GM12878 (cell line): Measurements from ENCODE around the gene BACE1-AS. TPM values are rescaled to one million over a fixed set of nuclear protein-coding genes. Genes with fewer than 3 reads are reported as not detected.

ENCODE experiments used
- ATAC-seq: fragments of 200-7000 bp; cut with Tn5 transposase; 3 replicates; pipeline ENCODE4 v1.9.1; 2020; ENCODE audit warnings: mild to moderate bottlenecking, moderate library complexity
- Bru-seq: library from RNA; stranded (reverse); fragments of 400-500 nt; gene quantifications from one replicate; lab custom pipeline; 2021; lab: Mats Ljungman, UMichigan
- BruChase-seq, 2 experiments: library from RNA; stranded (reverse); fragments of 400-500 nt; gene quantifications; one replicate each; lab custom pipeline; 2021; lab: Mats Ljungman, UMichigan
- BruUV-seq: library from RNA; stranded (reverse); fragments of 400-500 nt; replicated peaks from 2 replicates; lab custom pipeline; 2021; lab: Mats Ljungman, UMichigan
- CTCF ChIA-PET: fragments of 300-600 bp; sonication (Branson Sonifier 250); formaldehyde crosslinking; extraction: SDS; loops from one replicate; lab custom pipeline; 2021; ENCODE audit warnings: inconsistent platforms; lab: Yijun Ruan, JAX
- POLR2A ChIA-PET: fragments of 350-600 bp; formaldehyde crosslinking; extraction: SDS; loops from one replicate; lab custom pipeline; 2021; ENCODE audit warnings: inconsistent platforms; lab: Charles Lee
- RAD21 ChIA-PET: fragments of 300-600 bp; sonication (Branson Sonifier 250); formaldehyde crosslinking; loops from one replicate; lab custom pipeline; 2023; ENCODE audit warnings: antibody characterized with exemption; ENCODE audit not compliant: unreplicated experiment; lab: Charles Lee
- SMC1A ChIA-PET: fragments of 300-600 bp; sonication (Branson Sonifier 250); formaldehyde crosslinking; loops from one replicate; lab custom pipeline; 2023; ENCODE audit not compliant: unreplicated experiment, uncharacterized antibody; lab: Charles Lee
- DNase-seq: peaks from one replicate; pipeline ENCODE4 v3.0.0-alpha.2; 2011; ENCODE audit warnings: low read depth, low spot score
- FAIRE-seq: peaks from 3 replicates; lab custom pipeline; 2011; peaks lifted over from hg19 to GRCh38; lab: Jason Lieb, UNC
- H2AFZ ChIP-seq: 2 replicates; pipeline ENCODE4 v1.6.0; 2011; ENCODE audit warnings: low read depth, low read length, control low read depth; ENCODE audit not compliant: control insufficient read depth
- H3K27ac ChIP-seq: 2 replicates; pipeline ENCODE4 v1.5.1; 2011; ENCODE audit warnings: control low read depth; ENCODE audit not compliant: control insufficient read depth, insufficient read depth
- H3K27me3 ChIP-seq, 2 experiments: replicated peaks in 1 of 2; 2 replicates each; pipeline versions ENCODE4 v1.6.0 to v1.6.1; 2011; ENCODE audit warnings: low read length in 1 of 2; ENCODE audit not compliant: control insufficient read depth in 2 of 2, insufficient read depth in 2 of 2
- H3K36me3 ChIP-seq, 2 experiments: 2 replicates each; pipeline ENCODE4 v1.5.1; 2011; ENCODE audit warnings: low read length in 1 of 2; ENCODE audit not compliant: control insufficient read depth in 2 of 2, insufficient read depth in 2 of 2
- H3K4me1 ChIP-seq: 2 replicates; pipeline ENCODE4 v1.6.1; 2011; ENCODE audit warnings: mild to moderate bottlenecking, low read length, moderate library complexity, mixed read lengths; ENCODE audit not compliant: control insufficient read depth, insufficient read depth
- H3K4me2 ChIP-seq: 2 replicates; pipeline ENCODE4 v1.6.0; 2011; ENCODE audit warnings: control low read depth; ENCODE audit not compliant: control insufficient read depth, insufficient read depth
- H3K4me3 ChIP-seq: fragments of 200-600 bp; sonication (generic); 2 replicates; pipeline ENCODE4 v1.5.1; 2016
- H3K79me2 ChIP-seq: 2 replicates; pipeline ENCODE4 v1.6.0; 2011; ENCODE audit warnings: low read length; ENCODE audit not compliant: control insufficient read depth, insufficient read depth
- H3K9ac ChIP-seq: 2 replicates; pipeline ENCODE4 v1.8.0; 2011; ENCODE audit warnings: low read length, control low read depth, mixed read lengths; ENCODE audit not compliant: control insufficient read depth, insufficient read depth
- H3K9me3 ChIP-seq: replicated peaks from 3 replicates; pipeline ENCODE4 v1.5.1; 2011; ENCODE audit warnings: mild to moderate bottlenecking, low read length; ENCODE audit not compliant: control insufficient read depth, insufficient read depth
- H4K20me1 ChIP-seq: 2 replicates; pipeline ENCODE4 v1.6.0; 2011; ENCODE audit not compliant: control insufficient read depth, insufficient read depth
- ATF7 ChIP-seq: fragments of 450-650 bp; IDR thresholded peaks from 2 replicates; pipeline ENCODE4 v1.6.1; 2016; ENCODE audit warnings: low read depth, mild to moderate bottlenecking
- CEBPB ChIP-seq, 2 experiments: fragments of 150-350 bp in 1 of 2; IDR thresholded peaks; 2 replicates each; pipeline ENCODE4 v1.6.1; 2012 to 2014; ENCODE audit warnings: low read depth in 2 of 2, low read length in 2 of 2, borderline replicate concordance in 1 of 2, inconsistent platforms in 1 of 2
- CHD4 ChIP-seq: fragments of 200-600 bp; sonication (generic); IDR thresholded peaks from 2 replicates; pipeline ENCODE4 v1.6.1; 2016; ENCODE audit warnings: mild to moderate bottlenecking
- GABPA ChIP-seq: IDR thresholded peaks from 2 replicates; pipeline ENCODE4 v1.6.1; 2014; ENCODE audit warnings: antibody characterized with exemption, low read depth, mild to moderate bottlenecking, inconsistent platforms
- KDM1A ChIP-seq: fragments of 200-600 bp; sonication (generic); IDR thresholded peaks from 2 replicates; pipeline ENCODE4 v1.6.1; 2016; ENCODE audit warnings: borderline replicate concordance
- MLLT1 ChIP-seq: fragments of 450-650 bp; IDR thresholded peaks from 2 replicates; pipeline ENCODE4 v1.6.1; 2016; ENCODE audit warnings: mild to moderate bottlenecking
- MTA3 ChIP-seq: IDR thresholded peaks from 2 replicates; pipeline ENCODE4 v1.6.1; 2012; ENCODE audit warnings: low read length, inconsistent platforms, borderline replicate concordance
- NR2F1 ChIP-seq: fragments of 450-650 bp; conservative IDR thresholded peaks from 2 replicates; pipeline ENCODE4 v1.6.1; 2017; ENCODE audit warnings: mild to moderate bottlenecking
- POLR2AphosphoS2 ChIP-seq: IDR thresholded peaks from 2 replicates; pipeline ENCODE4 v1.6.1; 2011; ENCODE audit warnings: low read depth, mild to moderate bottlenecking, low read length, improper control_type of control experiment, moderate library complexity
- RB1 ChIP-seq: fragments of 450-650 bp; formaldehyde crosslinking; IDR thresholded peaks from 2 replicates; pipeline ENCODE4 v1.6.1; 2017; ENCODE audit warnings: mild to moderate bottlenecking, borderline replicate concordance
- TCF7 ChIP-seq: IDR thresholded peaks from 2 replicates; pipeline ENCODE4 v1.6.1; 2014; ENCODE audit warnings: antibody characterized with exemption, borderline replicate concordance
- ZBTB40 ChIP-seq: fragments of 450-650 bp; IDR thresholded peaks from 2 replicates; pipeline ENCODE4 v1.6.1; 2016; ENCODE audit warnings: mild to moderate bottlenecking, moderate library complexity, borderline replicate concordance
- ZNF24 ChIP-seq: fragments of 450-650 bp; IDR thresholded peaks from 2 replicates; pipeline ENCODE4 v1.6.1; 2017; ENCODE audit warnings: antibody characterized with exemption, mild to moderate bottlenecking
- ZNF384 ChIP-seq: IDR thresholded peaks from 2 replicates; pipeline ENCODE4 v1.6.1; 2012; ENCODE audit warnings: low read depth, mild to moderate bottlenecking, low read length, improper control_type of control experiment, borderline replicate concordance
- WGBS: methylation state at CpG from one replicate; pipeline ENCODE4 v1.1.6; 2016; ENCODE audit warnings: low lambda C conversion rate; ENCODE audit not compliant: insufficient replicate concordance, insufficient coverage; ENCODE audit errors: missing lambda C conversion rate; 5-methylcytosine and 5-hydroxymethylcytosine counted together
- in situ Hi-C: fragments of 300-500 bp; cut with MboI; formaldehyde crosslinking; loops from 9 replicates; pipeline ENCODE4 v1.14.3; 2018; ENCODE audit warnings: mixed read lengths
- intact Hi-C: fragments of 100-400 bp; cut with micrococcal nuclease; formaldehyde crosslinking; loops from one replicate; pipeline ENCODE4 v1.14.2; 2022; ENCODE audit not compliant: unreplicated experiment
- long read RNA-seq, 2 experiments: library from polyadenylated mRNA; unstranded; transcript quantifications; one replicate each; pipeline ENCODE4 v2.0.0, GENCODE V29; 2019 to 2020
- polyA minus RNA-seq, 3 experiments: library from RNA; depleted of rRNA, polyadenylated mRNA; stranded (reverse); fragments of >200 nt; gene quantifications; 2 replicates each; pipeline ENCODE4 v1.2.3, GENCODE V29; 2011
- polyA plus RNA-seq, 11 experiments: library from polyadenylated mRNA; depleted of rRNA in 4 of 11; unstranded in 6 of 11; stranded (reverse) in 5 of 11; fragments of >200 nt; fragmentation: Nextera tagmentation in 4 of 11; fragmentation: Illumina TruSeq in 1 of 11; extraction: Ambion mirVana in 4 of 11; extraction: Trizol in 1 of 11; gene quantifications; 1 replicate in 1 of 11; 2 replicates in 10 of 11; pipeline versions ENCODE4 v1.2.1 to v1.2.3, GENCODE V29; 2011 to 2016; ENCODE audit warnings: inconsistent platforms in 2 of 11, missing spikeins in 2 of 11, low read depth in 1 of 11
- total RNA-seq, 4 experiments: library from RNA; depleted of rRNA in 3 of 4; stranded (reverse); fragments of >200 nt in 3 of 4; fragmentation: Illumina TruSeq in 1 of 4; extraction: Trizol in 1 of 4; gene quantifications; 2 replicates each; pipeline versions ENCODE4 v1.2.1 to v1.2.3, GENCODE V29; 2013 to 2021
- TF ChIP-seq, protein P1 (sequence below): fragments of 450-650 bp; IDR thresholded peaks from 2 replicates; pipeline ENCODE4 v1.6.1; 2014; ENCODE audit warnings: mild to moderate bottlenecking

BACE1-AS gene
- 16.5 and 17.6 TPM in 2 replicates for total RNA-seq (2013; cell fraction: nucleolus; rRNA removed)
- 2.6 and 3.1 TPM in 2 replicates for total RNA-seq (2014; rRNA removed)
- 3.0 and 3.3 TPM in 2 replicates for total RNA-seq (2014; rRNA removed; fragmentation: Illumina TruSeq; extraction: Trizol)
- 3.7 and 4.7 TPM in 2 replicates for total RNA-seq (2021)
- 1.3 TPM for polyA plus RNA-seq (2011; ENCODE audit: low read depth)
- 2.5 and 4.1 TPM in 2 replicates for polyA plus RNA-seq (2011; rRNA removed)
- 3.5 and 4.6 TPM in 2 replicates for polyA plus RNA-seq (2011; cell fraction: cytosol; rRNA removed)
- 10.9 and 12.8 TPM in 2 replicates for polyA plus RNA-seq (2011; cell fraction: nucleus; rRNA removed)
- 2.1 and 3.8 TPM in 2 replicates for polyA plus RNA-seq (2012)
- polyA plus RNA-seq (2014; fragmentation: Illumina TruSeq; extraction: Trizol): 3.6 and 7.0 TPM in 2 replicates
- 1 to 10 TPM; 2.0 to 5.8 TPM for polyA plus RNA-seq (2014; fragmentation: Nextera tagmentation; extraction: Ambion mirVana)
- 1.9 and 2.6 TPM in 2 replicates for polyA plus RNA-seq (2014; rRNA removed)
- 1 to 10 TPM; 6.7 TPM for polyA plus RNA-seq (2016; fragmentation: Nextera tagmentation; extraction: Ambion mirVana)
- polyA minus RNA-seq (2011; rRNA and poly(A)+ RNA removed): 5.2 and 8.1 TPM in 2 replicates
- 1.9 and 3.8 TPM in 2 replicates for polyA minus RNA-seq (2011; cell fraction: cytosol; rRNA and poly(A)+ RNA removed)
- 3.9 and 6.8 TPM in 2 replicates for polyA minus RNA-seq (2011; cell fraction: nucleus; rRNA and poly(A)+ RNA removed)
- Bru-seq, nascent RNA: percentile 59 among the genes with signal in this experiment
- BruChase-seq, experiment 1, labeled RNA remaining after a 6-hour chase: percentile 88 among the genes with signal in this experiment
- BruChase-seq, experiment 2, labeled RNA remaining after a 2-hour chase: percentile 83 among the genes with signal in this experiment
- long read RNA-seq, experiment 1, partial matches to known transcripts: 0 of 3 reads
- long read RNA-seq, experiment 1, other reads (novel, unspliced or antisense): 0 of 3 reads
- long read RNA-seq, experiment 2: 0 reads

DNA sequence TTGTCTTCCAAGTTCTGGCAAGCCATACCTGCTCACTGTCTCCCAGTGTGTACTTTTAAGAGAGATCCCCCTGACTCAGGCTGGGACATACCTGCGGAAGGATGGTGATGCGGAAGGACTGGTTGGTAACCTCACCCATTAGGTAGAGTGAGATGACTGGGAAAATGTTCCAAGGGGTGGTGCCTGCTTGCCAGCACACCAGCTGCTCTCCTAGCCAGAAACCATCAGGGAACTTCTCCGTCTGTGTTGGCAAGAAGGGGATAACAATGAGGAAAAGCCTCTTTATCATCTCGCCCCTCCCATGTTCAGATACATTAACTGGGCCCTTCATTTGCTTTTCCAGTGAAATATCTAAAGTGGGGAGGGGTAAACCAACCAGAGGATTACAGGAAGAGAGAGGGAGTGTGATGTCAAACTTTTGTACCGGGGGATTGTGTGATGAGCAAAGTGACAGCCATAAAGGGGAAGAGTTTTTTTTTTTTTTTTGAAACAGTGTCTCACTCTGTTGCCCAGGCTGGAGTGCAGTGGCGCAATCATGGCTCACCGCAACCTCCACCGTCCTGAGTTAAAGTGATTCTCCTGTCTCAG lies at the start of gene BACE1-AS:
BACE1-AS (plus strand) TSS at position 538 of the 588 bp plus-strand sequence.
- FAIRE-seq (no peak), DNase-seq (no peak), ATAC-seq (no peak)
- no peaks in the 10 kb centered on the region for H3K4me1 ChIP-seq
- POLR2A ChIA-PET: no interaction called here
- no peaks in the 10 kb centered on the region for H3K27me3 ChIP-seq
- SMC1A ChIA-PET: no interaction called here
- H3K79me2 ChIP-seq: no peaks in the 10 kb centered on the region
- in situ Hi-C loops: no loop called here
- no peak within 1 kb of the TSS for H3K27ac ChIP-seq
- H3K4me3 ChIP-seq: no peak within 1 kb of the TSS
- CTCF ChIA-PET: no interaction called here
- BruUV-seq: no TSS peak
- H2AFZ ChIP-seq: no peak within 1 kb of the TSS
- intact Hi-C loops: no loop called here
- WGBS: 85% methylated on average over 8 of the region's 8 CpGs
- H4K20me1 ChIP-seq: no peaks in the 10 kb centered on the region
- RAD21 ChIA-PET: no interaction called here
- no peak within 1 kb of the TSS for H3K9ac ChIP-seq
- H3K36me3 ChIP-seq: peaks cover 0 to 2% of the 10 kb centered on the region in 2 experiments; a peak in 2 of 4 replicates
- no peak within 1 kb of the TSS for H3K4me2 ChIP-seq
- H3K9me3 ChIP-seq: no peaks in the 10 kb centered on the region
- TF ChIP-seq, protein P1, sequence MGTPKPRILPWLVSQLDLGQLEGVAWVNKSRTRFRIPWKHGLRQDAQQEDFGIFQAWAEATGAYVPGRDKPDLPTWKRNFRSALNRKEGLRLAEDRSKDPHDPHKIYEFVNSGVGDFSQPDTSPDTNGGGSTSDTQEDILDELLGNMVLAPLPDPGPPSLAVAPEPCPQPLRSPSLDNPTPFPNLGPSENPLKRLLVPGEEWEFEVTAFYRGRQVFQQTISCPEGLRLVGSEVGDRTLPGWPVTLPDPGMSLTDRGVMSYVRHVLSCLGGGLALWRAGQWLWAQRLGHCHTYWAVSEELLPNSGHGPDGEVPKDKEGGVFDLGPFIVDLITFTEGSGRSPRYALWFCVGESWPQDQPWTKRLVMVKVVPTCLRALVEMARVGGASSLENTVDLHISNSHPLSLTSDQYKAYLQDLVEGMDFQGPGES: no peak
- no peak for TF ChIP-seq CHD4
- no peak for TF ChIP-seq ZNF24
- TF ChIP-seq KDM1A: no peak
- no peak for TF ChIP-seq MLLT1
- TF ChIP-seq POLR2AphosphoS2: no peak
- no peak for TF ChIP-seq ZNF384
- TF ChIP-seq TCF7: no peak
- TF ChIP-seq GABPA: no peak
- TF ChIP-seq RB1: no peak
- no peak for TF ChIP-seq ZBTB40
- no peak for TF ChIP-seq NR2F1
- no peak for TF ChIP-seq CEBPB (IDR thresholded peaks at IDR 0.05; ENCODE audit: borderline replicate concordance in 1 of 2, low read depth in 2 of 2, low read length in 2 of 2)
- no peak for TF ChIP-seq ATF7
- no peak for TF ChIP-seq MTA3
